ENCODE data around the gene NIFK.

DNA sequence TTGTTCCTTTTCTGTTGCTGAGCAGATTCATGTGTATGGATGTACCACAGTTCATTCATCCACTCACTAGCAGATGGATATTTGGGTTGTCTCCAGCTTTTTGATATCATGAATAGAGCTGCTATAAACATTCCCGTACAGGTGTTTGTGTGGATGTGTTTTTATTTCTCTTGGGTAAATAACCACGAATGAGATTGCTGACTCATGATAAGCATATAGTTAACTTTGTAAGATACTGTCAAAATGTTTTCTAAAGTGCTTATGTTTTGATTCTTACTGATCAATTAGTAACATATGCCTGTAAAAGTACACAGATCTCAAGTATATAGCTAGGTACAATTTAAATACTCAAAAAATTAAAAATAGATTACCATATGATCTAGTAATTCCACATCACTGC lies 46.5 kb upstream of the NIFK start:
- TF ChIP-seq EZH2 (IDR thresholded peaks at IDR 0.05; ENCODE audit: borderline replicate concordance, low read depth, low read length, severe bottlenecking) (no peak), CTCF (IDR thresholded peaks at IDR 0.05; ENCODE audit: borderline replicate concordance, extremely low read depth, low read length, poor library complexity, severe bottlenecking) (no peak)
